Stomach (tissue), 9 donors: ENCODE measurements around the gene NARS2. TPM values are rescaled to one million over a fixed set of nuclear protein-coding genes. Genes with fewer than 3 reads are reported as not detected.
A peak's percentile ranks its signal among the peaks of the same experiment; 100 is the strongest.

Experiments
- DNase-seq, 2 donors: peaks; one replicate each; pipeline versions ENCODE4 v3.0.0 to v3.0.0-alpha.2; 2013 to 2019
- H3K27ac ChIP-seq, 5 donors: fragments of 200-600 bp in 4 of 5; sonication (generic) in 4 of 5; one replicate each; pipeline ENCODE4 v1.5.1; 2013 to 2019; ENCODE audit warnings: mild to moderate bottlenecking in 1 of 5, moderate library complexity in 1 of 5
- H3K27me3 ChIP-seq, 3 donors: fragments of 200-600 bp; sonication (generic); one replicate each; pipeline ENCODE4 v1.5.1; 2017 to 2019; ENCODE audit warnings: mixed run types in 1 of 3
- H3K36me3 ChIP-seq, 4 donors: fragments of 200-600 bp; sonication (generic); 1 replicate in 3 of 4; 2 replicates in 1 of 4; pipeline ENCODE4 v1.5.1; 2016 to 2019
- H3K4me1 ChIP-seq, 4 donors: fragments of 200-600 bp; sonication (generic); one replicate each; pipeline ENCODE4 v1.5.1; 2016 to 2019
- H3K4me3 ChIP-seq, 4 donors: fragments of 200-600 bp; sonication (generic) in 3 of 4; one replicate each; pipeline ENCODE4 v1.5.1; 2016 to 2019; ENCODE audit warnings: mild to moderate bottlenecking in 1 of 4
- H3K9me3 ChIP-seq, 4 donors: fragments of 200-600 bp; sonication (generic); one replicate each; pipeline ENCODE4 v1.5.1; 2016 to 2019
- CTCF ChIP-seq, 7 experiments: fragments of 450-650 bp in 4 of 7; fragments of 200-600 bp in 3 of 7; sonication (generic) in 3 of 7; IDR thresholded peaks; one replicate each; pipeline ENCODE4 v1.5.1; 2016 to 2019; ENCODE audit warnings: antibody characterized with exemption in 7 of 7, control low read depth in 2 of 7, mild to moderate bottlenecking in 1 of 7
- EP300 ChIP-seq: sonication (generic); formaldehyde crosslinking; IDR thresholded peaks from one replicate; pipeline ENCODE4 v1.6.1; 2017; ENCODE audit warnings: antibody characterized with exemption
- POLR2A ChIP-seq, 4 donors: fragments of 450-650 bp; IDR thresholded peaks; one replicate each; pipeline ENCODE4 v1.6.1; 2016; ENCODE audit warnings: antibody characterized with exemption in 4 of 4, control low read depth in 2 of 4, mild to moderate bottlenecking in 1 of 4, moderate library complexity in 1 of 4
- POLR2AphosphoS5 ChIP-seq, 3 donors: sonication (generic); formaldehyde crosslinking; IDR thresholded peaks; one replicate each; pipeline ENCODE4 v1.6.1; 2016; ENCODE audit warnings: antibody characterized with exemption in 3 of 3
- WGBS, 5 donors: extraction: QIAGEN DNeasy Blood & Tissue Kit in 3 of 5; methylation state at CpG; one replicate each; pipeline versions ENCODE4 v1.1.5 to v1.1.7; 2013 to 2018; 5-methylcytosine and 5-hydroxymethylcytosine counted together
- intact Hi-C: fragments of 100-400 bp; cut with DNase I; formaldehyde crosslinking; loops from one replicate; pipeline ENCODE4 v1.15.1; 2023; ENCODE audit warnings: low total_unique reads
- polyA plus RNA-seq, 3 donors: library from polyadenylated mRNA; stranded (reverse); fragments of 200-250 nt; gene quantifications; one replicate each; pipeline ENCODE4 v1.2.3, GENCODE V29; 2013
- total RNA-seq, 5 donors: library from RNA; depleted of rRNA; stranded (reverse); fragments of >200 nt; gene quantifications; one replicate each; pipeline versions ENCODE4 v1.1.0 to v1.2.3, GENCODE V29; 2014 to 2016
- donor health status: healthy with polysubstance abuse.
- donor health status: Bipolar disorder and iron deficiency.
- donor health status: healthy.

The NARS2 gene
- total and polyA plus RNA-seq, 8 donors: 4.7 to 34.5 (median 14.1) TPM

GRCh38 chr11:78428773-78429172 is 145.9 kb downstream of the NARS2 start:
- 84 to 90% (median 85%) methylated on average over 3 of the region's 3 CpGs for WGBS, 5 donors
- Histone ChIP-seq H3K4me3 (no peak overlapping the region), H3K4me1 (peaks cover 0 to 13% (median 0%) of the 10 kb centered on the region in 4 donors), H3K27me3 (no peaks in the 10 kb centered on the region), H3K27ac (no peak overlapping the region), H3K9me3 (no peaks in the 10 kb centered on the region), H3K36me3 (no peaks in the 10 kb centered on the region)
- DNase-seq: no peak
- intact Hi-C loops: loop anchor here (10.0 kb wide), 1 partner anchor 146 kb away; the partner anchor contains the start of gene NARS2
- TF ChIP-seq CTCF (IDR thresholded peaks at IDR 0.05) (no peak), POLR2AphosphoS5 (IDR thresholded peaks at IDR 0.05) (no peak), POLR2A (IDR thresholded peaks at IDR 0.05) (no peak), EP300 (no peak)

- no peak for DNase-seq
- Histone ChIP-seq H3K27me3 (no peaks in the 10 kb centered on the region), H3K9me3 (no peaks in the 10 kb centered on the region), H3K36me3 (no peaks in the 10 kb centered on the region), H3K4me1 (peaks cover 0 to 13% (median 0%) of the 10 kb centered on the region in 4 donors), H3K4me3 (no peak overlapping the region), H3K27ac (peak overlapping the region in 2 of 5 donors; percentile 21 to 25)
- intact Hi-C loops: loop anchor here (10.0 kb wide), 1 partner anchor 147 kb away; the partner anchor contains the start of gene NARS2
- TF ChIP-seq POLR2AphosphoS5 (IDR thresholded peaks at IDR 0.05) (no peak), EP300 (no peak), POLR2A (IDR thresholded peaks at IDR 0.05) (no peak), CTCF (IDR thresholded peaks at IDR 0.05) (no peak)
Observed at GRCh38 chr11:78428266-78428636, 146.4 kb downstream of the NARS2 start.

GRCh38 chr11:78427615-78428265 is 146.9 kb downstream of the NARS2 start:
- peak overlapping the region in 2 of 5 donors; percentile 21 to 25 for H3K27ac ChIP-seq
- H3K4me1 ChIP-seq: peaks cover 0 to 13% (median 0%) of the 10 kb centered on the region in 4 donors
- H3K4me3 ChIP-seq: no peak overlapping the region
- H3K27me3 ChIP-seq: no peaks in the 10 kb centered on the region
- 76 to 83% (median 78%) methylated on average over 11 of the region's 11 CpGs for WGBS, 5 donors
- no peaks in the 10 kb centered on the region for H3K9me3 ChIP-seq
- intact Hi-C loops: loop anchor here (10.0 kb wide), 1 partner anchor 147 kb away; the partner anchor contains the start of gene NARS2
- no peak for TF ChIP-seq CTCF (IDR thresholded peaks at IDR 0.05)
- TF ChIP-seq EP300: no peak
- H3K36me3 ChIP-seq: no peaks in the 10 kb centered on the region
- no peak for DNase-seq

DNA sequence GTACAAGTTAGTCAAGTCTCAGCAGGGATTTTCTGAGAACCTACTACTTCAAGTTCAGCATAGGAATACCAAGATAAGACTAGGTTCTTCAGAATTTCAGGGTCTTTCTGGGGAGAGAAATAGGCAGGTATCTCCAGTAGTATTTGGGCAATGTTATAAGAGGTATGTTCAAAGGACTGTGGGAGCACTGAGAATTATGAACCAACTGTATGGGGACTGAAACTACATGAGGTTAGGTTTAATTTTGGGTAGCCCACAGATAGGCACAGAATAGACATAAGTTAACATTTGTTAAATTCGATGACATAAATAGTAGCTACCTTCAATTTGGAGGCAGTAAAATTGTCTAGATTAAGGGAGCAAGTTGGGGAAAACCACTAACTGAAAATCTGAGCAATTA is 147.8 kb downstream of the NARS2 start:
- H3K27ac ChIP-seq: no peak overlapping the region
- H3K4me3 ChIP-seq: no peak overlapping the region
- no peaks in the 10 kb centered on the region for H3K27me3 ChIP-seq
- DNase-seq: no peak
- intact Hi-C loops: loop anchor here (10.0 kb wide), 1 partner anchor 148 kb away; the partner anchor contains the start of gene NARS2
- TF ChIP-seq CTCF (IDR thresholded peaks at IDR 0.05) (no peak), EP300 (no peak), POLR2AphosphoS5 (IDR thresholded peaks at IDR 0.05) (no peak), POLR2A (IDR thresholded peaks at IDR 0.05) (no peak)
- no peaks in the 10 kb centered on the region for H3K9me3 ChIP-seq
- H3K36me3 ChIP-seq: no peaks in the 10 kb centered on the region
- peaks cover 0 to 13% (median 0%) of the 10 kb centered on the region in 4 donors for H3K4me1 ChIP-seq
- WGBS, 5 donors: 76 to 97% (median 94%) methylated on average over 1 of the region's 1 CpG
